SK-MEL-5 (cell line): ENCODE results near the gene EIF2AK3. TPM values are rescaled to one million over a fixed set of nuclear protein-coding genes. Genes with fewer than 3 reads are reported as not detected.
"Not testable (repeated sequence)": the region's sequence is repeated elsewhere in the genome, so short reads cannot be mapped to it uniquely, and the experiment has no call there.

Experiments used
- DNase-seq: peaks from one replicate; pipeline ENCODE4 v3.0.0-alpha.2; 2016; ENCODE audit warnings: low read depth, low spot score
- in situ Hi-C: cut with HindIII; loops from 2 replicates; pipeline ENCODE4 v1.10.0; 2016; ENCODE audit warnings: low sequenced_read_pairs, high pct_unique_total_duplicates, low pct_unique_long_range_greater_than_20kb
- total RNA-seq: library from RNA; depleted of rRNA; stranded (reverse); fragments of >200 nt; shearing (Covaris generic); gene quantifications from 2 replicates; pipeline ENCODE4 v1.2.3, GENCODE V29; 2014

EIF2AK3 gene
- total RNA-seq, 1 experiment from 2014 or later: 27.3 TPM

GRCh38 chr2:88568179-88568578 is 59.1 kb downstream of the EIF2AK3 start:
- in situ Hi-C loops: no loop called here
- no peak for DNase-seq

GRCh38 chr2:88564402-88564801 is 62.9 kb downstream of the EIF2AK3 start:
- in situ Hi-C loops: no loop called here
- no peak for DNase-seq

GRCh38 chr2:88563129-88563528 is 64.1 kb downstream of the EIF2AK3 start:
- in situ Hi-C loops: no loop called here
- DNase-seq: no peak

DNA sequence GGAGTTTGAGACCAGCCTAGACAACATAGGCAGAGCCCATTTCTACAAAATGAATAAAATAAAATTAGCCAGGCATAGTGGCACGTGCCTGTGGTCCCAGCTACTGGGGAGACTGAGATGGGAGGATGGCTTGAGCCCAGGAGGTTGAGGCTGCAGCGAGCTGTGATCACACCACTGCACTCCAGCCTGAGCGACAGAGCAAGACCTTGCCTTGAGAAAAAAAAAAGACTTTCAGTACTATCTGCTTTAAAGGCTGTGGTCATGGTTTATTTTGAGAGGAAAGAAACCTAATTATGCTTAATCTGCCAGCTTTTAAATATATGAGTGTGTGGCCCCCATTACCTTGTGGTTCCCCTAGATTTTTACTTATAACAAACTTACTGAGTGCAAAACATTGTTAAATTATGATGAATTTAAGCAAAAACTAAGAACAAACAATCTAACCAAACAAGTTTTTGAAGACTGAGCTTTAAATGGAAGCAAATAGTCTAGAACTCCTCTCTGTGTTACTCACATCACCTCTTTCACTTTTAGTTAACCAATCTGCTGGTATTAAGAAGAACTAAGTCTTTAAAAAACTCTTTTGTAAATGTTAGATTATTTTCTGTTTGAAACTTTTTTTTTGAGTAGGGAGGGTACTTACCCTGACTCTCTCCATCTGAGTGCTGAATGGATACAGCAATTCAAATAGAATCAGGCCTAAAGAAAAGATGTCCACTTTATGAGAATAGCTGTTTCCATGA is 65.4 kb downstream of the EIF2AK3 start:
- in situ Hi-C loops: no loop called here

DNA sequence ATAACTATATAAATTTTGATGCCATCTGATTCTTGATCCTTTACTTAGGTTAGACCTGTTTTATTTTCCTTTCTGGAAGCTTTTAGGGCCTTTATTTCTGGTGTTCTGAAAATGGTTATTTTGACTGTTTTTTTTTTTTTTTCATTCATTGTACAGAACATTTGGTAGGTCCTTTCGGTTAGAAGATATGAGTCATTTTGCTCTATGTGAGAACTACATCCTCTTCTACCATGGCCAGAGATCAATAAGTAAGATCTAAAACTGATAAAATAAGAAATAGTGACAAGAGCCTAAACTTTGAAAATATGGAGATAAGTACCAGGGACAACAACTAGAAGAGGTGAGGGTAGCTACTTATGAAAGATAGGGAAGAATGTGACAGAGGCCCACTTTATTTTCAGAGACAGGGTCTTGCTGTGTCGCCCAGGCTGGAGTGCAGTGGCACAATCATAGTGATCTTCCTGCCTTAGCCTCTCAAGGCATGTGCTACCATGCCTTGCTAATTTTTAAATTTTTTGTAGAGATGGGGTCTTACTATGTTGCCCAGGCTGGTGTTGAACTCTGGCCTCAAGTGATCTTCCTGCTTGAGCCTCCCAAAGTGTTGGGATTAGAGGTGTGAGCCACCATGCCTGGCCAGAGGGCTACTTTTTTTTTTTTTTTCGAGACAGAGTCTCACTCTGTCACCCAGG is 66.5 kb downstream of the EIF2AK3 start:
- no peak for DNase-seq
- in situ Hi-C loops: no loop called here

More for the DNA sequence above, 65.4 kb downstream of the EIF2AK3 start:
- no peak for DNase-seq

GRCh38 chr2:88557290-88557689 is 70.0 kb downstream of the EIF2AK3 start:
- in situ Hi-C loops: no loop called here
- peak; percentile 20 for DNase-seq

DNA sequence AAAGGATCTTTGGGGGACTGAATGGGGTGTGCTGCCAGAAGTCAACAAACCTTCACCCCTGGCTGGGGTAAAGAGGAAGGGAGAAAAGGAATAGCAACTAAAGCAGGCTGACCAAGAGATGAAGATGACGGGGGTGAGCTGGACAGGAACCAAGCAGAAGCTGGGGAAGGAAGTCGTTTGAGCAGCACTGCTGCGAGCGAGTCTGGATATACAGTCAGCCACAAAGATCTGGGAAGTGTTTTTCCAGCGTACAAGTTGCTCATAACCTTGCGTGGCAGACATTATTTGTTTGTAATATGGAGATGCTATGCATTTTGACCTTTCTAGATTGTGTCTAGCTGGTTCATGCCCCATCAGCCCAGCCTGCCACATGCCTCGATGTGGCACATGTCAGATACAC is 71.2 kb downstream of the EIF2AK3 start:
- in situ Hi-C loops: no loop called here
- DNase-seq: no peak

- DNase-seq: peak; percentile 43
- in situ Hi-C loops: no loop called here
Observed at GRCh38 chr2:88554189-88554588, 73.1 kb downstream of the EIF2AK3 start.

DNA sequence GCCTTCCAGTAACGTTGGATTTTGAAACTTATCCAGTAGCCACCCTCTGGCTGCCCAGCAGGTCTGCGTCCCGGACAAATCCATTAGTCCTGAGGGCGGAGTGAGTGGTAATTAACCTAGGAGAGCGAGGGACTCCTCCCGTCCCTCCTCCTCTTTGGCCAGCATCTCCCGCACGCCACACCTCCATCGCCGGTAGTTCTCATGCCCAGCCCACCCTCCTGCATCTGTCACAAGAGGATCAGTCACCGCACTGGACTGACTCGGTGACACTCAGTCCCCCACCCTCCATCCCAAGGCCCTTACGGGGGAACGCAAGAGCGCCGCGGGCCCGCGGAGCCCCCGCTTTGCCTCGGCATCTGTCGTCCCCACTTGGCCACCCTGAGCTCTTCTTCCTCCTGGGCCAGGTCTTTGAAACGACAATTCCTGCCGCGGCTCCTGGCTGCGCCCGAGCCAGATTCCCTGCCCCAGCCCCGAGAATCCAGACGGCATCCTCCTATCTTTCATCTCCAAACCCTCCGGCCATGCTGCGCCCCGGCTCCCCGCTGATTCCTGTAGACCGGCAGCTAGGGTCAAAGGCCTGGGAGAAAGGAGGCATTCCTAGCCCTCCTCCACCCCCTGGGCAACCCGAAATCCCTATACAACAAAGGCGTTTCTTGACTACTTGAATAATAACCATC is 77.5 kb downstream of the EIF2AK3 start:
- in situ Hi-C loops: no loop called here
- DNase-seq: no peak

GRCh38 chr2:88546291-88546690 is 81.0 kb downstream of the EIF2AK3 start:
- DNase-seq, in situ Hi-C loops: not testable (repeated sequence)

GRCh38 chr2:88545118-88545517 is 82.1 kb downstream of the EIF2AK3 start:
- DNase-seq: peak; percentile 90

DNA sequence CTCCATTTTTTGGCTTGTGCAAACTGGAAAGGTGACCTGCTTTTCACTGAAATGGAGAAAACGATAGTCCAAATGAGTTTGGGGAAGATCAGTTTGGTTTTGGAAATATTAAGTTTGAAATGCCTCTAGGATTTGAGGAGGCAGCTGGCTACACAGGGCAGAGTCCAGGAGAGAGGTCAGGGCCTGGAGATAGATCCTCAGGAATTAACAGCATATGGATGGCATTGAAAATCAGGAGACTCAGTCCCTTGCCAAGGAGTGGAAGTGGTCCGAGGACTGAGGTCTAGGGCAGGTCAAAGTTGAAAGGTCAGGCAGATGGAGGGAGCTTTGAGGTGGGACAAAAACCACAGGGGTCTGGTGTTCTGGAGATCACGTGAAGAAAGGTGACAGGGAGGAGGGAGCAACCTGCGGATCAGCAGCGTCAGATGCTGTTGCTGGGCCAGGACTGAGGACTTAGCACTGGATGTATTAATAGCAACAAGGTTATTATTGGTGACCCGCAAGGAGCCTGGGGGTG is 83.7 kb downstream of the EIF2AK3 start:
- no peak for DNase-seq
- in situ Hi-C loops: no loop called here

More at GRCh38 chr2:88545118-88545517, 82.1 kb downstream of the EIF2AK3 start:
- in situ Hi-C loops: no loop called here

GRCh38 chr2:88542668-88543067 is 84.6 kb downstream of the EIF2AK3 start:
- no peak for DNase-seq
- in situ Hi-C loops: no loop called here

DNA sequence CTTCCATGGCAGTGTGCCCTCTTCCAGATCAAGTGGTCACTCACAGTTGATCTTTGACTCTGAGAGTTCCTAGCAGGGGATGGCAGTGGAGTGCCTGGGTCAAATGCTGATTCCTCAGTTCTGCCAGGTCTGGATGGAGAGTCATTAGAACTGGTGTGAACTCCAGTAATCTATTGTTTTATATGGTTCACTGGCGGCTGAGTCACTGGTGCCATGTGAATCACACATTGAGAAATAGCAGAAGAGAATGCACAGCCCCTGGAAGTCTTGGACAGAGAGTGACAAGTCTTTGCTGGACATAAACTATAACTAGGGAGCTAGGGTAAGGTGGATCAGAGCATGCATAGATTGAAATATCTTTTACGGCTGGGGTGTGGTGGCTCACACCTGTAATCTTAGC is 86.9 kb downstream of the EIF2AK3 start:
- no peak for DNase-seq
- in situ Hi-C loops: no loop called here

DNA sequence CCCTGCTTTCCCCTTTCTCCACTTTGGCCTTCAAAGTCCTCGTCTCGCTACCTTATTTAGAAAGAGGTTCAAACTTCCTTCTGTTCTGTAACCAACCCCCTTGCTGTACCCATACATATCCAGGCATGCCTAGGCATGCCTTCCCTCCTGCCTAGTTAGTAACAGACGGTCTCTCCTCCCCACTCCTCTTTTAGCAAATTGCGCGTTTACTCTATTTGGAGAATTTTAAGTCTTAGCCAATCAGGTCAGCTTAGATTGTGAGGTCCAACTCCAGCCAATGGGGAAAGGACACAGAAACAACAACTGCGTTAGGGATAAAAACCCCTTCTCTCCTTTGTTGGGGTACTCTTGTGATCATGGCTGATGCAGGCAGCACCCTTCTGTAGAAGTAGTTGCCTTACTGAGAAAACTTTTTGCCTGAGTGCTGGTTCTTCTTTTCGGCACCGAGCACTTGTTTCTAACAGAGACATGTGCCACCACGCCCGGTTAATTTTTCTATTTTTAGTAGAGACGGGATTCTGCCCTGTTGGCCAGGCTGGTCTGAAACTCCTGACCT is 88.8 kb downstream of the EIF2AK3 start:
- in situ Hi-C loops: no loop called here
- DNase-seq: no peak

DNA sequence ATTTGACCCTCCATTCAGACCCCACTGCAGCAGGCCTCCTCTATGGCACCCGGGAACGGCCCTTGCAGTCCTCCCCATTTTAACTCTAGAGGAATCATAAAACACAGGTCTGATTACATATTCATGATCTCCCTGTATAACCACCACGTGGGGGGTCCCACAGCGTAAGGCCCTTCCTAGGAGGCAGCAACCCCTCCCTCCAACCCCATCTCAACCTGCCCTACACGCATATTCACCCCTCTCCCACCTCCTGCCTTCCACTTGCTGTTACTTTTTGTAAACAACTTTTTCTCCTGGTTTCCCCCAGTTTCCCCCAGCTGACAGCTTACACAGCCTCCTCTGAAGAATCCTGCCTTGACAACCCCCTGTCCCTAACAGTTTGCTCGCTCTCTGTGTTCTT is 89.6 kb downstream of the EIF2AK3 start:
- in situ Hi-C loops: no loop called here
- no peak for DNase-seq

- no peak for DNase-seq
Observed at GRCh38 chr2:88530081-88530480, 97.2 kb downstream of the EIF2AK3 start.

GRCh38 chr2:88521445-88522073 is 105.7 kb downstream of the EIF2AK3 start:
- peak; percentile 81 for DNase-seq
- in situ Hi-C loops: no loop called here

More at GRCh38 chr2:88530081-88530480, 97.2 kb downstream of the EIF2AK3 start:
- in situ Hi-C loops: no loop called here
